HEK293 (cell line): ENCODE results near the gene NXPH4.

ENCODE experiments used
- CTCF ChIP-seq: fragments of 450-650 bp; formaldehyde crosslinking; IDR thresholded peaks from 2 replicates; pipeline ENCODE4 v1.5.1; 2016; ENCODE audit warnings: missing biosample characterization, missing genetic modification characterization
- YY1 ChIP-seq: fragments of 450-650 bp; formaldehyde crosslinking; IDR thresholded peaks from 2 replicates; pipeline ENCODE4 v1.5.1; 2018; ENCODE audit warnings: missing biosample characterization, missing genetic modification characterization
- ZBTB26 ChIP-seq: fragments of 450-650 bp; formaldehyde crosslinking; optimal IDR thresholded peaks from 2 replicates; pipeline ENCODE3; 2016; ENCODE audit warnings: missing biosample characterization, mild to moderate bottlenecking, missing genetic modification characterization
- ZNF221 ChIP-seq: fragments of 450-650 bp; formaldehyde crosslinking; IDR thresholded peaks from 2 replicates; pipeline ENCODE4 v1.5.1; 2017; ENCODE audit warnings: missing biosample characterization, missing genetic modification characterization, borderline replicate concordance
- ZNF274 ChIP-seq, 2 experiments: fragments of 200-500 bp in 1 of 2; fragments of 450-650 bp in 1 of 2; sonication (Bioruptor generic) in 1 of 2; formaldehyde crosslinking in 1 of 2; IDR thresholded peaks; 2 replicates each; pipeline versions ENCODE4 v1.5.1 to v1.6.1; 2014 to 2016; ENCODE audit warnings: borderline replicate concordance in 1 of 2, inconsistent platforms in 1 of 2, low read length in 1 of 2, missing biosample characterization in 1 of 2, missing genetic modification characterization in 1 of 2
- ZNF350 ChIP-seq: fragments of 450-650 bp; formaldehyde crosslinking; IDR thresholded peaks from 2 replicates; pipeline ENCODE4 v1.5.0; 2017; ENCODE audit warnings: missing biosample characterization, mild to moderate bottlenecking, missing genetic modification characterization

- no peak for TF ChIP-seq ZNF350 (tag by site-specific recombination)
- no peak for TF ChIP-seq ZNF274 (IDR thresholded peaks at IDR 0.05; ENCODE audit: low read length)
- TF ChIP-seq ZNF274 (tag by site-specific recombination; IDR thresholded peaks at IDR 0.05; ENCODE audit: borderline replicate concordance): no peak
- no peak for TF ChIP-seq ZNF221 (tag by site-specific recombination)
- TF ChIP-seq CTCF (tag by site-specific recombination): no peak
- TF ChIP-seq ZBTB26 (tag by site-specific recombination): no peak
- no peak for TF ChIP-seq YY1 (tag by site-specific recombination)
Measured at GRCh38 chr12:57179331-57180086, 37.1 kb upstream of the NXPH4 start.
